ENCODE measurements around the gene UBASH3A. TPM values are rescaled to one million over a fixed set of nuclear protein-coding genes. Genes with fewer than 3 reads are reported as not detected.
"Not testable (repeated sequence)": the region's sequence is repeated elsewhere in the genome, so short reads cannot be mapped to it uniquely, and the experiment has no call there.

The UBASH3A gene
- total RNA-seq, 1 donor from 2014 or later: not detected

DNA sequence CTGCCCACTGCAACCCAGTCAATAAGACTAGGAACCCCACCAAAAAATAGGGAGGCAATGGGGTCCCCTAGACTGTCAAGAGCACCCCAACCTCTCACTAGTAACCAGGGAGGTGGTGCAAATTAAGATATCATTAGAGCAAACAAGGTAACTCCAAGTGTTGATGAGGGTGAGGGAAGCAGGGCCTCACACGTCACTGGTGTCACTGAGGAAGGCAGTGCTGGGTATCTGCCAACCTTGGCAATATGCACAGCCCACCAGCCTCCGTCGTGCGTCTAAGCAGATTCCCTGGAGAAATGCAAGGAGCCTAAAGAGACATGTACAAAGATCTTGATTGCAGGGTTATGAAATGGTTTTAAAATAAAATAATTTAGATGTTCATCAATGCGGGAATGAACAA lies 3.8 kb downstream of the UBASH3A start:
- Mint-ChIP-seq H3K9me3 (no peaks in the 10 kb centered on the region), H3K4me3 (no peak overlapping the region), H3K27ac (no peak overlapping the region), H3K36me3 (no peaks in the 10 kb centered on the region), H3K27me3 (peaks cover 3% of the 10 kb centered on the region), H3K4me1 (ENCODE audit: unreplicated experiment) (no peaks in the 10 kb centered on the region)
- DNase-seq (ENCODE audit: extremely low spot score, unreplicated experiment): no peak
- TF ChIP-seq, protein P1, sequence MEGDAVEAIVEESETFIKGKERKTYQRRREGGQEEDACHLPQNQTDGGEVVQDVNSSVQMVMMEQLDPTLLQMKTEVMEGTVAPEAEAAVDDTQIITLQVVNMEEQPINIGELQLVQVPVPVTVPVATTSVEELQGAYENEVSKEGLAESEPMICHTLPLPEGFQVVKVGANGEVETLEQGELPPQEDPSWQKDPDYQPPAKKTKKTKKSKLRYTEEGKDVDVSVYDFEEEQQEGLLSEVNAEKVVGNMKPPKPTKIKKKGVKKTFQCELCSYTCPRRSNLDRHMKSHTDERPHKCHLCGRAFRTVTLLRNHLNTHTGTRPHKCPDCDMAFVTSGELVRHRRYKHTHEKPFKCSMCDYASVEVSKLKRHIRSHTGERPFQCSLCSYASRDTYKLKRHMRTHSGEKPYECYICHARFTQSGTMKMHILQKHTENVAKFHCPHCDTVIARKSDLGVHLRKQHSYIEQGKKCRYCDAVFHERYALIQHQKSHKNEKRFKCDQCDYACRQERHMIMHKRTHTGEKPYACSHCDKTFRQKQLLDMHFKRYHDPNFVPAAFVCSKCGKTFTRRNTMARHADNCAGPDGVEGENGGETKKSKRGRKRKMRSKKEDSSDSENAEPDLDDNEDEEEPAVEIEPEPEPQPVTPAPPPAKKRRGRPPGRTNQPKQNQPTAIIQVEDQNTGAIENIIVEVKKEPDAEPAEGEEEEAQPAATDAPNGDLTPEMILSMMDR (conservative IDR thresholded peaks at IDR 0.05): no peak

DNA sequence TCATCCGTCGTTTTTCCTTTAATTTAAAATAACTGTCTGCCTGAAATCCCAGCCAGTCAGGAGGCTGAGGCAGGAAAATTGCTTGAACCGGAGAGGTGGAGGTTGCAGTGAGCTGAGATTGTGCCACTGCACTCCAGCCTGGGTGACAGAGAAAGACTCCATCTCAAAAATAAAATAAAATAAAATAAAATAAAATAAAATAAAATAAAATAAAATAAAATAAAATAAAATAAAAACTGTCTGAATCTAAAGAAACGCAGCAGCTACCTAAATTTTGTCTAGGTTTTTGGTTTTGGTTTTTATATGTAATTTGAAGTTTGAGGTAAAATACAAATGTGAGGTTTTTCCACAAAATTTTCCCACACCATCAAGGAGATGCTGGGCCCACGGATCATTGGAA lies 5.0 kb downstream of the UBASH3A start:
- not testable (repeated sequence) for H3K4me3 Mint-ChIP-seq; H3K27ac Mint-ChIP-seq; DNase-seq (ENCODE audit: extremely low spot score, unreplicated experiment); H3K27me3 Mint-ChIP-seq; H3K4me1 Mint-ChIP-seq (ENCODE audit: unreplicated experiment); H3K36me3 Mint-ChIP-seq; H3K9me3 Mint-ChIP-seq

DNA sequence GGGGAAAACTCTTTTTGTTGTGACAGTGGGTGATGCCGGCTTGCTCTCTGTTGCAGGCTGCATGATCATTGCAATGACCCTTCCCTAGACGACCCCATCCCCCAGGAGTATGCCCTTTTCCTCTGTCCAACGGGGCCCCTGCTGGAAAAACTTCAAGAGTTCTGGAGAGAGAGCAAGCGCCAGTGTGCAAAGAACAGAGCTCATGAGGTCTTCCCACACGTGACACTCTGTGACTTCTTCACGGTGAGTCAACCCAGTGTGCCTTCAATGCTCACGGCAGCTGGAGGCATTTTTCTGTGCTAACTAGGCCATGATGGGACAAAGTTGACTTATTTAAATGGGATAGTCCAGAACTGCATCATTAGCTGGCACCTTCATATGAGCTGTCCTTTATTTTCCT lies 5.7 kb downstream of the UBASH3A start:
- TF ChIP-seq, protein P1 (conservative IDR thresholded peaks at IDR 0.05): no peak
- H3K27me3 Mint-ChIP-seq: peaks cover 6% of the 10 kb centered on the region
- no peaks in the 10 kb centered on the region for H3K4me1 Mint-ChIP-seq (ENCODE audit: unreplicated experiment)
- no peaks in the 10 kb centered on the region for H3K9me3 Mint-ChIP-seq
- H3K36me3 Mint-ChIP-seq: no peaks in the 10 kb centered on the region
- DNase-seq (ENCODE audit: extremely low spot score, unreplicated experiment): no peak
- H3K27ac Mint-ChIP-seq: no peak overlapping the region
- no peak overlapping the region for H3K4me3 Mint-ChIP-seq

DNA sequence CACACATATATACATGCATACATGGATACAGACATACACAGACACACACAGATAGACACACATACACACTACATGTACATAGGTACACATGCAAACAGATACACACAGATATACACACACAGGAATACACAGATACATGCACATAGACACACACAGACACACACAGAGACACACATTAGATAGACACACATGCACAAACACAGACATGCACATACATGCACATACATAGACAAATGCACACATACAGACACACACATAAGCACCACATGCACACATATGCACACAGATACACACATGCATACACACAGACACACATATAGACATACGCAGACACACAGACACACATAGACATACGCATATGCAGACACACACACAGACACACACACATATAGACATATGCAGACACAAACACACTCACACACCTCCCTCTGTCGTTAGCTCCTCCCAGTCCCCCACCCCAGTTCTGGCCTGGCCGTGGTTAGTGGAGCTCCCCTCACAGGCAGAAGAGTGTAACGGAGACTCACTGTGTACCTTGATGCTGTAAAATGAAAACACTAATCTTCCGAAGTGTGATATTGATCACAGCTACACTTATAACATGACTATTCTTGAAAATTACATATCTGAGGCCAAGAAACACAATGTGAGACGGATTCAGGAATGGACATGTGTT lies 7.6 kb downstream of the UBASH3A start:
- peaks cover 6% of the 10 kb centered on the region for H3K27me3 Mint-ChIP-seq
- H3K36me3 Mint-ChIP-seq: no peaks in the 10 kb centered on the region
- H3K27ac Mint-ChIP-seq: no peak overlapping the region
- TF ChIP-seq, protein P1 (conservative IDR thresholded peaks at IDR 0.05): no peak
- DNase-seq (ENCODE audit: extremely low spot score, unreplicated experiment): no peak
- H3K9me3 Mint-ChIP-seq: no peaks in the 10 kb centered on the region
- H3K4me1 Mint-ChIP-seq (ENCODE audit: unreplicated experiment): no peaks in the 10 kb centered on the region
- no peak overlapping the region for H3K4me3 Mint-ChIP-seq

DNA sequence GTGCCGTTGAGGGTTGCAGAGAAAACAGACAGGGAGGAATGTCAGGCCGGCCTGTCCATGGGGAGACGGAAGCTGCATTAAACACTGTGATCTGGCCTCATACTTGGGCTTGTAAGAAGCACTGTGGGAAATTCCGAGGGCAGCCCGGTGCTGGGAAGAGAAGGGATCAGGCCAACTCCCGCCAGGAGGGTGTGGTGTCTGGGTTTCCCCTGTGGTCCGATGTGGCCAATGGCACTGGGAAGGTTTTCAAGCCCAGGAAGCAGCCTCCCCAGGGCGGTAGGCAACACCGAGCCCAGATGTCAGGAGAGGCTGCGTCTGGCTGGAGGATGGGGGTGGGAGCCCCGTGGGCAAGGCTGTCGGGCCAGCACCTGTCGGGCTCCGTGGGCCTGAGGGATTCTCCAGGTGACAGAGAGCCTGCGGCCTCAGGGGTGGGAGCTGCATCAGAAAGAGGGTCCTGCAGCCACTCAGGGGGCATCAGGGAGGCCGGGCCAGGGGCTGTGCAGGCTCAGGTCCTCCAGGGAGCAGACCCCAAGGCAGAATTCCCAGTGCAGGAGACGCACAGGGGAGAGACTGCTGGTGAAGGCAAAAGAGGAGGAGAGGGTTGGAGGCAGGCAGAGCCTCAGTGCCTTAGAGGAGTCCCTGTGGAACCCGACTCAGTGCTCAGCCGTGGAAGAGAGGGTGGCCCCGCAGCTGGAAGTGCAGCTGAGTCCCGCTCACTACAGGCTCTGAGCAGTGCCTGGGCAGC lies 8.4 kb downstream of the UBASH3A start:
- TF ChIP-seq, protein P1 (conservative IDR thresholded peaks at IDR 0.05): no peak
- no peak overlapping the region for H3K27ac Mint-ChIP-seq
- no peaks in the 10 kb centered on the region for H3K36me3 Mint-ChIP-seq
- H3K4me1 Mint-ChIP-seq (ENCODE audit: unreplicated experiment): no peaks in the 10 kb centered on the region
- no peak overlapping the region for H3K4me3 Mint-ChIP-seq
- DNase-seq (ENCODE audit: extremely low spot score, unreplicated experiment): no peak
- peaks cover 3% of the 10 kb centered on the region for H3K27me3 Mint-ChIP-seq
- H3K9me3 Mint-ChIP-seq: no peaks in the 10 kb centered on the region

DNA sequence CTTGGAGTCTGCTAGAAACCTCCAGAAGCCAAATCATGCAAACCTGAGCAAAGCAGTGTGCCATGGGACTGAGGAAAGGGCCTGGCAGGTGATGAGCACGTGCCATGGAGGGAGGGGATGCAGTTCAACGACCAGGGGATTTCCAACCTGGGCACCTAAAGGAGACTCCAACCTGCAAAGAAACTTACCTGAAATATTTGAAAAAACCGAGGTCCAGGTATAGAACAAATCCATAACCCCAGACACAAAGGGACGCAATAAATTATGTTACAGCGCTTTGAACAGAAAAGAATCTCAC lies 8.9 kb downstream of the UBASH3A start:
- Mint-ChIP-seq H3K27me3 (peaks cover 3% of the 10 kb centered on the region), H3K9me3 (no peaks in the 10 kb centered on the region), H3K4me3 (no peak overlapping the region), H3K4me1 (ENCODE audit: unreplicated experiment) (no peaks in the 10 kb centered on the region), H3K36me3 (no peaks in the 10 kb centered on the region), H3K27ac (no peak overlapping the region)
- TF ChIP-seq, protein P1 (conservative IDR thresholded peaks at IDR 0.05): no peak
- DNase-seq (ENCODE audit: extremely low spot score, unreplicated experiment): no peak
